A549 (cell line): Measurements from ENCODE around the gene SPRED3. TPM values are rescaled to one million over a fixed set of nuclear protein-coding genes. Genes with fewer than 3 reads are reported as not detected.

Source experiments
- ATAC-seq, 2 experiments: fragments of 200-7000 bp in 1 of 2; fragments of >200 bp in 1 of 2; cut with Nextera tagmentation in 1 of 2; cut with Tn5 transposase in 1 of 2; 3 replicates each; pipeline versions ENCODE4 v1.8.0 to v1.9.1; 2018 to 2020; ENCODE audit warnings: mild to moderate bottlenecking in 1 of 2, moderate library complexity in 1 of 2
- CTCF ChIA-PET: fragments of 300-600 bp; sonication (Branson Sonifier 250); formaldehyde crosslinking; extraction: SDS; loops from one replicate; lab custom pipeline; 2021; ENCODE audit warnings: antibody characterized with exemption, inconsistent platforms; lab: Yijun Ruan, JAX
- POLR2A ChIA-PET: fragments of 350-600 bp; formaldehyde crosslinking; extraction: SDS; loops from one replicate; lab custom pipeline; 2021; ENCODE audit warnings: antibody characterized with exemption, inconsistent platforms; lab: Yijun Ruan, JAX
- DNase-seq, 2 experiments: peaks; one replicate each; pipeline versions ENCODE4 v3.0.0 to v3.0.0-alpha.2; 2011 to 2016; ENCODE audit warnings: low read depth in 1 of 2, low spot score in 1 of 2
- FAIRE-seq: peaks from 2 replicates; lab custom pipeline; 2011; peaks lifted over from hg19 to GRCh38; lab: Jason Lieb, UNC
- H3K27ac ChIP-seq, 2 experiments: fragments of >200 bp; sonication (Bioruptor Twin); formaldehyde crosslinking; 3 replicates each; pipeline ENCODE4 v1.5.1; 2016 to 2017
- H3K4me1 ChIP-seq: fragments of >200 bp; sonication (Bioruptor Twin); formaldehyde crosslinking; 3 replicates; pipeline ENCODE4 v1.6.1; 2016
- H3K4me2 ChIP-seq: fragments of >200 bp; sonication (Bioruptor Twin); formaldehyde crosslinking; 3 replicates; pipeline ENCODE4 v1.6.1; 2016
- H3K4me3 ChIP-seq: fragments of >200 bp; sonication (Bioruptor Twin); formaldehyde crosslinking; 3 replicates; pipeline ENCODE4 v1.5.1; 2016
- H3K9me3 ChIP-seq: fragments of >200 bp; sonication (Bioruptor Twin); formaldehyde crosslinking; 3 replicates; pipeline ENCODE4 v1.6.1; 2016
- ATOH8 ChIP-seq: fragments of 250-450 bp; sonication (Bioruptor Pico); IDR thresholded peaks from 2 replicates; pipeline ENCODE4 v1.5.0; 2020; ENCODE audit warnings: low read depth, mild to moderate bottlenecking, moderate library complexity
- CHD4 ChIP-seq: fragments of 200-600 bp; sonication (generic); IDR thresholded peaks from 2 replicates; pipeline ENCODE4 v1.6.1; 2016; ENCODE audit warnings: antibody characterized with exemption, mild to moderate bottlenecking, borderline replicate concordance
- CTCF ChIP-seq: fragments of >200 bp; sonication (Bioruptor Twin); formaldehyde crosslinking; IDR thresholded peaks from 3 replicates; pipeline ENCODE4 v1.5.1; 2016
- FOSL2 ChIP-seq, 2 experiments: fragments of 450-650 bp in 1 of 2; fragments of >200 bp in 1 of 2; sonication (Bioruptor Twin) in 1 of 2; formaldehyde crosslinking; IDR thresholded peaks; 2 replicates each; pipeline versions ENCODE4 v1.5.0 to v1.6.1; 2016 to 2020; ENCODE audit warnings: mild to moderate bottlenecking in 1 of 2, moderate library complexity in 1 of 2
- HDAC2 ChIP-seq: fragments of 200-600 bp; sonication (generic); IDR thresholded peaks from 2 replicates; pipeline ENCODE4 v1.6.1; 2016
- HES2 ChIP-seq: fragments of >200 bp; sonication (Bioruptor Twin); formaldehyde crosslinking; IDR thresholded peaks from 2 replicates; pipeline ENCODE4 v1.6.1; 2016
- HOXB5 ChIP-seq: fragments of 250-450 bp; sonication (Bioruptor Pico); IDR thresholded peaks from 2 replicates; pipeline ENCODE4 v1.5.0; 2020; ENCODE audit warnings: mild to moderate bottlenecking, moderate library complexity
- JUN ChIP-seq, 2 experiments: fragments of >200 bp; sonication (Bioruptor Twin); formaldehyde crosslinking; IDR thresholded peaks; 2 replicates in 1 of 2; 3 replicates in 1 of 2; pipeline ENCODE4 v1.6.1; 2016 to 2017
- JUNB ChIP-seq: fragments of >200 bp; sonication (Bioruptor Twin); formaldehyde crosslinking; IDR thresholded peaks from 2 replicates; pipeline ENCODE4 v1.6.1; 2016
- MAFK ChIP-seq: fragments of 450-650 bp; IDR thresholded peaks from 2 replicates; pipeline ENCODE4 v1.6.1; 2014; ENCODE audit not compliant: partially characterized antibody
- NFE2L2 ChIP-seq: fragments of 150-350 bp; conservative IDR thresholded peaks from 2 replicates; pipeline ENCODE4 v1.6.1; 2014; ENCODE audit warnings: low read length
- NPAS2 ChIP-seq: fragments of 250-450 bp; sonication (Bioruptor Pico); IDR thresholded peaks from 2 replicates; pipeline ENCODE4 v1.8.0; 2022; ENCODE audit warnings: mild to moderate bottlenecking, moderate library complexity, borderline replicate concordance
- NR3C1 ChIP-seq: fragments of >200 bp; sonication (Bioruptor Twin); formaldehyde crosslinking; IDR thresholded peaks from 3 replicates; pipeline ENCODE4 v1.6.1; 2017
- PBX3 ChIP-seq: IDR thresholded peaks from 2 replicates; pipeline ENCODE4 v1.6.1; 2012
- POLR2A ChIP-seq: IDR thresholded peaks from 2 replicates; pipeline ENCODE4 v1.6.1; 2012; ENCODE audit warnings: mild to moderate bottlenecking, low read length
- REST ChIP-seq: fragments of 200-600 bp; sonication (generic); IDR thresholded peaks from 2 replicates; pipeline ENCODE4 v1.6.1; 2016; ENCODE audit warnings: antibody characterized with exemption, mild to moderate bottlenecking, moderate library complexity
- SREBF2 ChIP-seq: fragments of 450-650 bp; IDR thresholded peaks from 2 replicates; pipeline ENCODE4 v1.6.1; 2014; ENCODE audit warnings: mild to moderate bottlenecking, moderate library complexity
- USF2 ChIP-seq: fragments of 450-650 bp; IDR thresholded peaks from 2 replicates; pipeline ENCODE4 v1.6.1; 2014; ENCODE audit warnings: antibody characterized with exemption
- ZFP36 ChIP-seq: fragments of 450-650 bp; IDR thresholded peaks from 2 replicates; pipeline ENCODE4 v1.6.1; 2014; ENCODE audit warnings: borderline replicate concordance; ENCODE audit not compliant: partially characterized antibody
- ZSCAN20 ChIP-seq: fragments of 250-450 bp; sonication (Bioruptor Pico); IDR thresholded peaks from 2 replicates; pipeline ENCODE4 v1.8.0; 2022; ENCODE audit warnings: mild to moderate bottlenecking, moderate library complexity
- WGBS: methylation state at CpG from one replicate; pipeline ENCODE4 v1.1.6; 2017; ENCODE audit errors: missing lambda C conversion rate; 5-methylcytosine and 5-hydroxymethylcytosine counted together
- polyA plus RNA-seq, 4 experiments: library from polyadenylated mRNA; depleted of rRNA in 3 of 4; stranded (reverse); fragments of >200 nt; fragmentation: RNase III in 1 of 4; extraction: RNeasy Plus Mini Kit Qiagen cat#74134 plus additional on column Dnase treatment in 1 of 4; gene quantifications; 2 replicates in 3 of 4; 3 replicates in 1 of 4; pipeline ENCODE4 v1.2.3, GENCODE V29; 2011 to 2017

SPRED3 gene
- polyA plus RNA-seq, 2 of the 4 experiments (the other 2 are of a cell fraction) = 2.8 to 3.0 TPM

GRCh38 chr19:38358071-38358470 lies 30.4 kb upstream of the SPRED3 start:
- no peak for FAIRE-seq
- Histone ChIP-seq H3K27ac (no peak overlapping the region), H3K4me2 (no peak overlapping the region), H3K9me3 (no peaks in the 10 kb centered on the region), H3K4me1 (peaks cover 8% of the 10 kb centered on the region; the same call in 1 of the 3 replicates), H3K4me3 (no peak overlapping the region)
- no peak for DNase-seq
- CTCF ChIA-PET = interaction anchor here (0.6 to 4.3 kb wide), 13 partner anchors 11 to 980 kb away, joined by 3 to 29 read pairs (median 4); partner anchors contain the start of genes CATSPERG, FAM98C, GGN and PPP1R14A
- 39% methylated on average over 5 of the region's 5 CpGs for WGBS
- ATAC-seq = no peak
- TF ChIP-seq NR3C1 (no peak), USF2 (no peak), HOXB5 (CRISPR knock-in tag) (no peak), ATOH8 (CRISPR knock-in tag) (no peak), HES2 (no peak), ZFP36 (no peak), HDAC2 (no peak), CHD4 (no peak), REST (no peak), POLR2A (no peak), NFE2L2 (no peak), CTCF (no peak), MAFK (no peak), PBX3 (no peak), JUNB (no peak), JUN (IDR thresholded peaks at IDR 0.05) (no peak), ZSCAN20 (CRISPR knock-in tag) (no peak), FOSL2 (IDR thresholded peaks at IDR 0.05) (no peak), FOSL2 (CRISPR knock-in tag; IDR thresholded peaks at IDR 0.05) (no peak), SREBF2 (no peak), NPAS2 (CRISPR knock-in tag) (no peak)
- POLR2A ChIA-PET = interaction anchor here (1.0 to 1.8 kb wide), 3 partner anchors 9 to 573 kb away, joined by 3 to 4 read pairs (median 3); partner anchors contain the start of genes MRPS12, PSMD8 and SARS2
